ENCODE measurements around the gene RET. TPM values are rescaled to one million over a fixed set of nuclear protein-coding genes. Genes with fewer than 3 reads are reported as not detected.
A peak's percentile ranks its signal among the peaks of the same experiment; 100 is the strongest.

The RET gene
- total and polyA plus RNA-seq, 2 of the 8 experiments (the other 6 are each of a cell fraction or from before 2014, with no cell fraction given), result 6.7 to 8.4 TPM

GRCh38 chr10:43057231-43057711 is 19.6 kb upstream of the RET start:
- no peak overlapping the region for H4K5ac ChIP-seq (ENCODE audit: insufficient read length, low read depth, low read length)
- no peak overlapping the region for H3K56ac ChIP-seq (replicated peaks; ENCODE audit: insufficient read length, low read depth, low read length)
- H3K27ac ChIP-seq (ENCODE audit: low read depth, low read length), result no peak overlapping the region
- no peaks in the 10 kb centered on the region for H3K79me2 ChIP-seq (ENCODE audit: control insufficient read depth in 1 of 2, insufficient read depth in 2 of 2, low read length in 2 of 2)
- H2AK5ac ChIP-seq (ENCODE audit: low read depth, low read length), result no peak overlapping the region
- H4K8ac ChIP-seq (ENCODE audit: extremely low read depth, insufficient read depth, low read length), result no peak overlapping the region
- H3K23me2 ChIP-seq (ENCODE audit: low read depth, low read length), result no peaks in the 10 kb centered on the region
- 0 out of 2 replicates have a peak overlapping the region, but pooled peaks have one; percentile 27 for H2BK12ac ChIP-seq (ENCODE audit: low read depth, low read length)
- WGBS, 2 experiments (ENCODE audit: extremely low coverage in 1 of 2, insufficient coverage in 1 of 2, insufficient read length in 1 of 2, insufficient replicate concordance in 2 of 2, low coverage in 1 of 2, low lambda C conversion rate in 2 of 2, missing lambda C conversion rate in 1 of 2), result 97% methylated on average over 7 of the region's 7 CpGs; no CpG with 5 or more reads in 1 of the 2 experiments
- DNase-seq (ENCODE audit: low read depth in 1 of 2, low spot score in 2 of 2) (no peak), FAIRE-seq (no peak)
- H4K91ac ChIP-seq (replicated peaks; ENCODE audit: insufficient read length, low read length), result no peak overlapping the region
- H3K18ac ChIP-seq (ENCODE audit: extremely low read depth, low read length), result no peak overlapping the region
- TF ChIP-seq CTBP2 (IDR thresholded peaks at IDR 0.05; ENCODE audit: borderline replicate concordance, insufficient read depth, insufficient read length, low read length) (no peak), TCF12 (IDR thresholded peaks at IDR 0.05; ENCODE audit: low read depth, low read length) (no peak)
- no peaks in the 10 kb centered on the region for H3K79me1 ChIP-seq (ENCODE audit: low read depth, low read length)
- H3K36me3 ChIP-seq (ENCODE audit: control insufficient read depth in 2 of 4, insufficient read depth in 4 of 4, low read length in 3 of 4), result no peaks in the 10 kb centered on the region
- no peaks in the 10 kb centered on the region for H4K20me1 ChIP-seq (replicated peaks in 1 of 2; ENCODE audit: control insufficient read depth in 1 of 2, insufficient read depth in 2 of 2, low read length in 2 of 2)
- no peak overlapping the region for H2BK20ac ChIP-seq (ENCODE audit: low read length)
- no peaks in the 10 kb centered on the region for H3K27me3 ChIP-seq (replicated peaks in 1 of 4; ENCODE audit: control insufficient read depth in 3 of 4, extremely low read depth in 1 of 4, insufficient read depth in 3 of 4, low read length in 3 of 4)
- H2BK120ac ChIP-seq (replicated peaks; ENCODE audit: low read depth, low read length), result no peak overlapping the region
- no peak overlapping the region for H3K4me3 ChIP-seq (ENCODE audit: extremely low read depth in 1 of 4, insufficient read depth in 2 of 4, low read depth in 3 of 4, low read length in 4 of 4)
- no peak overlapping the region for H3K4me2 ChIP-seq (ENCODE audit: insufficient read depth in 1 of 2, low read depth in 2 of 2, low read length in 2 of 2)
- ChIA-PET CTCF (ENCODE audit: partially characterized antibody) (interaction anchor here (1.3 kb wide), 1 partner anchor 22 kb away, joined by 8 read pairs; no protein-coding TSS in a partner anchor), POLR2A (ENCODE audit: partially characterized antibody) (no interaction called here)
- no peaks in the 10 kb centered on the region; a peak in 1 of 7 replicates for H3K4me1 ChIP-seq (replicated peaks in 1 of 4; ENCODE audit: control insufficient read depth in 3 of 4, insufficient read depth in 4 of 4, low read length in 3 of 4)
- no peaks in the 10 kb centered on the region for H3K9me3 ChIP-seq (ENCODE audit: insufficient read depth in 2 of 2, low read depth in 1 of 2, low read length in 1 of 2)
- no peak overlapping the region for H2AFZ ChIP-seq (ENCODE audit: low read length)
- no peak overlapping the region for H2BK15ac ChIP-seq (ENCODE audit: low read length)
- no peak overlapping the region for H3K23ac ChIP-seq (ENCODE audit: insufficient read length)
- H3K14ac ChIP-seq (ENCODE audit: insufficient read length), result no peak overlapping the region
- H3K9ac ChIP-seq (replicated peaks in 1 of 4; ENCODE audit: extremely low read depth in 1 of 4, low read depth in 3 of 4, low read length in 3 of 4), result no peak overlapping the region
- no peak overlapping the region for H2BK5ac ChIP-seq (ENCODE audit: low read depth, low read length)
- H3K4ac ChIP-seq (replicated peaks; ENCODE audit: insufficient read length, low read depth, low read length), result no peak overlapping the region

All from H1 (cell line).